WTC11 (cell line): ENCODE measurements around the gene SYT1.

Experiments
- CTCF ChIP-seq: fragments of 200-600 bp; IDR thresholded peaks from 2 replicates; pipeline ENCODE4 v1.8.0; 2022; ENCODE audit warnings: antibody characterized with exemption
- FOXJ3 ChIP-seq: sonication (generic); formaldehyde crosslinking; IDR thresholded peaks from 2 replicates; pipeline ENCODE4 v1.9.0; 2021; ENCODE audit warnings: missing genetic modification reagents, mild to moderate bottlenecking, borderline replicate concordance
- FOXP4 ChIP-seq: sonication (generic); formaldehyde crosslinking; IDR thresholded peaks from 2 replicates; pipeline ENCODE4 v1.8.0; 2022; ENCODE audit warnings: mild to moderate bottlenecking, missing genetic modification reagents
- GRHL2 ChIP-seq: fragments of 250-450 bp; sonication (Bioruptor Pico); IDR thresholded peaks from 2 replicates; pipeline ENCODE4 v1.8.0; 2022; ENCODE audit warnings: mild to moderate bottlenecking, moderate library complexity; ENCODE audit not compliant: insufficient replicate concordance, severe bottlenecking
- IRF1 ChIP-seq: sonication (generic); formaldehyde crosslinking; IDR thresholded peaks from 2 replicates; pipeline ENCODE4 v1.8.0; 2023; ENCODE audit warnings: missing genetic modification reagents
- IRF2 ChIP-seq: sonication (generic); formaldehyde crosslinking; IDR thresholded peaks from 2 replicates; pipeline ENCODE4 v1.8.0; 2022; ENCODE audit warnings: low read depth, missing genetic modification reagents, borderline replicate concordance
- NR3C1 ChIP-seq: sonication (generic); formaldehyde crosslinking; conservative IDR thresholded peaks from 2 replicates; pipeline ENCODE4 v1.8.1; 2023; ENCODE audit warnings: low read depth, mild to moderate bottlenecking, missing genetic modification reagents
- TEAD1 ChIP-seq: sonication (generic); formaldehyde crosslinking; IDR thresholded peaks from 2 replicates; pipeline ENCODE4 v1.8.0; 2022; ENCODE audit warnings: mild to moderate bottlenecking, missing genetic modification reagents
- TEAD4 ChIP-seq: sonication (generic); formaldehyde crosslinking; IDR thresholded peaks from 2 replicates; pipeline ENCODE4 v1.8.0; 2022; ENCODE audit warnings: mild to moderate bottlenecking, missing genetic modification reagents
- USF2 ChIP-seq: sonication (generic); formaldehyde crosslinking; IDR thresholded peaks from 2 replicates; pipeline ENCODE4 v1.8.1; 2023; ENCODE audit warnings: mild to moderate bottlenecking, missing genetic modification reagents, moderate library complexity
- ZNF232 ChIP-seq: sonication (generic); formaldehyde crosslinking; IDR thresholded peaks from 2 replicates; pipeline ENCODE4 v1.8.0; 2022; ENCODE audit warnings: mild to moderate bottlenecking, missing genetic modification reagents
- ZNF416 ChIP-seq: fragments of 250-450 bp; sonication (Bioruptor Pico); IDR thresholded peaks from 2 replicates; pipeline ENCODE4 v1.9.0; 2021; ENCODE audit warnings: mild to moderate bottlenecking, inconsistent platforms
- ZNF423 ChIP-seq: fragments of 250-450 bp; sonication (Bioruptor Pico); IDR thresholded peaks from 2 replicates; pipeline ENCODE4 v2.1.2; 2022; ENCODE audit warnings: mild to moderate bottlenecking, moderate library complexity

GRCh38 chr12:79083181-79083580, 218.6 kb downstream of the SYT1 start:
- TF ChIP-seq CTCF (no peak), TEAD1 (CRISPR knock-in tag) (no peak), FOXP4 (CRISPR knock-in tag) (no peak), ZNF416 (CRISPR knock-in tag) (no peak), IRF2 (no peak), GRHL2 (no peak), ZNF232 (CRISPR knock-in tag) (no peak), USF2 (CRISPR knock-in tag) (no peak), NR3C1 (CRISPR knock-in tag) (no peak), ZNF423 (CRISPR knock-in tag) (no peak), IRF1 (CRISPR knock-in tag) (no peak), TEAD4 (CRISPR knock-in tag) (no peak), FOXJ3 (CRISPR knock-in tag) (no peak)
